Muscle layer of duodenum (tissue), 2 donors: ENCODE results near the gene DCP1A.

Experiments used
- H3K27ac ChIP-seq: one replicate; pipeline ENCODE4 v1.7.0; 2013; ENCODE audit warnings: mild to moderate bottlenecking, low read length
- H3K27me3 ChIP-seq: one replicate; pipeline ENCODE4 v1.7.0; 2013; ENCODE audit warnings: low read depth, mild to moderate bottlenecking, control low read depth, low read length
- H3K36me3 ChIP-seq, 2 donors: one replicate each; pipeline ENCODE4 v1.7.0; 2013; ENCODE audit warnings: low read length in 2 of 2, control low read depth in 1 of 2, mild to moderate bottlenecking in 1 of 2; ENCODE audit not compliant: insufficient read depth in 2 of 2, control insufficient read depth in 1 of 2
- H3K4me1 ChIP-seq, 2 donors: one replicate each; pipeline ENCODE4 v1.7.0; 2013; ENCODE audit warnings: low read length in 2 of 2, mild to moderate bottlenecking in 2 of 2, control low read depth in 1 of 2, moderate library complexity in 1 of 2; ENCODE audit not compliant: insufficient read depth in 2 of 2, control insufficient read depth in 1 of 2
- H3K4me3 ChIP-seq, 2 donors: one replicate each; pipeline ENCODE4 v1.7.0; 2013; ENCODE audit warnings: low read length in 2 of 2, low read depth in 1 of 2, mild to moderate bottlenecking in 1 of 2
- H3K9me3 ChIP-seq, 2 donors: one replicate each; pipeline ENCODE4 v1.7.0; 2013; ENCODE audit warnings: low read length in 2 of 2, control low read depth in 1 of 2, mild to moderate bottlenecking in 1 of 2; ENCODE audit not compliant: control insufficient read depth in 1 of 2
- donor health status: healthy.

The DCP1A gene

GRCh38 chr3:53234130-53234840, 113.1 kb downstream of the DCP1A start:
- Histone ChIP-seq H3K27ac (no peak overlapping the region), H3K27me3 (no peaks in the 10 kb centered on the region), H3K4me3 (no peak overlapping the region), H3K9me3 (no peaks in the 10 kb centered on the region), H3K4me1 (peaks cover 10 to 24% of the 10 kb centered on the region in 2 donors), H3K36me3 (peaks cover 61 to 80% of the 10 kb centered on the region in 2 donors)
